IMR-90 (cell line): ENCODE data around the gene MYO9B. TPM values are rescaled to one million over a fixed set of nuclear protein-coding genes. Genes with fewer than 3 reads are reported as not detected.

Experiments used
- ATAC-seq: fragments of 200-7000 bp; cut with Tn5 transposase; 2 replicates; pipeline ENCODE4 v1.9.1; 2020; ENCODE audit warnings: low read depth, mild to moderate bottlenecking, moderate library complexity
- BruUV-seq: library from RNA; stranded (reverse); fragments of 400-500 nt; replicated peaks from 2 replicates; lab custom pipeline; 2021; lab: Mats Ljungman, UMichigan
- CTCF ChIA-PET: fragments of 300-600 bp; formaldehyde crosslinking; extraction: SDS; loops from one replicate; lab custom pipeline; 2021; ENCODE audit warnings: antibody characterized with exemption; lab: Yijun Ruan, JAX
- POLR2A ChIA-PET: fragments of 300-600 bp; sonication (Branson Sonifier 250); formaldehyde crosslinking; loops from one replicate; lab custom pipeline; 2022; ENCODE audit warnings: antibody characterized with exemption; ENCODE audit not compliant: unreplicated experiment; lab: Charles Lee
- DNase-seq: peaks from one replicate; pipeline ENCODE4 v3.0.0; 2013
- H2AFZ ChIP-seq: replicated peaks from 2 replicates; pipeline ENCODE3; 2013; ENCODE audit warnings: low read length, mild to moderate bottlenecking; ENCODE audit not compliant: poor library complexity
- H2AK5ac ChIP-seq: 2 replicates; pipeline ENCODE4 v1.6.1; 2013; ENCODE audit warnings: low read depth, low read length, inconsistent platforms
- H2AK9ac ChIP-seq: replicated peaks from 2 replicates; pipeline ENCODE3; 2013; ENCODE audit warnings: mild to moderate bottlenecking, low read depth, low read length, moderate library complexity; ENCODE audit not compliant: poor library complexity
- H2BK120ac ChIP-seq: 2 replicates; pipeline ENCODE4 v1.6.1; 2013; ENCODE audit warnings: low read depth, low read length, inconsistent platforms
- H2BK15ac ChIP-seq: 3 replicates; pipeline ENCODE4 v1.6.1; 2013; ENCODE audit warnings: low read depth, low read length, inconsistent platforms
- H2BK20ac ChIP-seq: 2 replicates; pipeline ENCODE4 v1.6.1; 2013; ENCODE audit warnings: low read depth, mild to moderate bottlenecking, inconsistent platforms, low read length, moderate library complexity
- H2BK5ac ChIP-seq: 2 replicates; pipeline ENCODE4 v1.6.1; 2013; ENCODE audit warnings: mild to moderate bottlenecking, low read depth, low read length, inconsistent platforms; ENCODE audit not compliant: poor library complexity, severe bottlenecking
- H3K14ac ChIP-seq: replicated peaks from 2 replicates; pipeline ENCODE4 v1.6.1; 2013; ENCODE audit warnings: low read depth, low read length, inconsistent platforms
- H3K18ac ChIP-seq: 2 replicates; pipeline ENCODE4 v1.6.1; 2013; ENCODE audit warnings: low read depth, low read length, control low read depth
- H3K23ac ChIP-seq: 2 replicates; pipeline ENCODE4 v1.6.1; 2013; ENCODE audit warnings: low read depth, low read length, inconsistent platforms
- H3K27ac ChIP-seq: 2 replicates; pipeline ENCODE4 v1.5.1; 2013; ENCODE audit warnings: mild to moderate bottlenecking, control low read depth, low read length; ENCODE audit not compliant: insufficient read depth
- H3K27me3 ChIP-seq: 2 replicates; pipeline ENCODE4 v1.6.1; 2013; ENCODE audit warnings: low read length; ENCODE audit not compliant: control insufficient read depth, insufficient read depth
- H3K36me3 ChIP-seq: 2 replicates; pipeline ENCODE4 v1.6.1; 2013; ENCODE audit warnings: low read length, mixed read lengths; ENCODE audit not compliant: control insufficient read depth, insufficient read depth
- H3K4ac ChIP-seq: 2 replicates; pipeline ENCODE4 v1.6.1; 2013; ENCODE audit warnings: low read depth, low read length, inconsistent platforms
- H3K4me1 ChIP-seq: 2 replicates; pipeline ENCODE4 v1.6.1; 2013; ENCODE audit warnings: low read length, mixed read lengths; ENCODE audit not compliant: control insufficient read depth, insufficient read depth
- H3K4me2 ChIP-seq: 2 replicates; pipeline ENCODE4 v1.6.1; 2013; ENCODE audit warnings: low read depth, mild to moderate bottlenecking, control low read depth, low read length, moderate library complexity
- H3K4me3 ChIP-seq: 2 replicates; pipeline ENCODE4 v1.5.1; 2013; ENCODE audit warnings: low read depth, mild to moderate bottlenecking, control low read depth, low read length, moderate library complexity; ENCODE audit not compliant: insufficient read depth
- H3K56ac ChIP-seq: 2 replicates; pipeline ENCODE4 v1.6.1; 2013; ENCODE audit warnings: low read length, inconsistent platforms; ENCODE audit not compliant: insufficient read depth; ENCODE audit errors: extremely low read depth
- H3K79me1 ChIP-seq, 2 experiments: 2 replicates each; pipeline ENCODE4 v1.6.1; 2013; ENCODE audit warnings: low read length in 2 of 2, inconsistent platforms in 1 of 2, low read depth in 1 of 2
- H3K9ac ChIP-seq: 2 replicates; pipeline ENCODE4 v1.6.1; 2013; ENCODE audit warnings: low read depth, low read length, control low read depth
- H3K9me1 ChIP-seq: 2 replicates; pipeline ENCODE4 v1.6.1; 2013; ENCODE audit warnings: low read length, inconsistent platforms; ENCODE audit not compliant: insufficient read depth
- H3K9me3 ChIP-seq: 2 replicates; pipeline ENCODE4 v1.6.1; 2013; ENCODE audit warnings: low read length; ENCODE audit not compliant: control insufficient read depth, insufficient read depth
- H4K20me1 ChIP-seq: 2 replicates; pipeline ENCODE4 v1.6.1; 2013; ENCODE audit warnings: low read length, inconsistent platforms; ENCODE audit not compliant: insufficient read depth
- H4K5ac ChIP-seq: 2 replicates; pipeline ENCODE4 v1.6.1; 2013; ENCODE audit warnings: mild to moderate bottlenecking, low read depth, low read length, control low read depth
- H4K8ac ChIP-seq, 2 experiments: 2 replicates each; pipeline ENCODE4 v1.6.1; 2013; ENCODE audit warnings: low read depth in 2 of 2, low read length in 2 of 2, control low read depth in 1 of 2, inconsistent platforms in 1 of 2
- H4K91ac ChIP-seq: 2 replicates; pipeline ENCODE4 v1.6.1; 2013; ENCODE audit warnings: low read depth, low read length, inconsistent platforms; ENCODE audit not compliant: insufficient read depth
- BHLHE40 ChIP-seq: fragments of 150-350 bp; IDR thresholded peaks from 2 replicates; pipeline ENCODE4 v1.6.1; 2016; ENCODE audit warnings: mild to moderate bottlenecking, low read depth, low read length
- CEBPB ChIP-seq: IDR thresholded peaks from 2 replicates; pipeline ENCODE4 v1.6.1; 2012; ENCODE audit warnings: low read depth, low read length, improper control_type of control experiment
- FOS ChIP-seq: fragments of 150-350 bp; IDR thresholded peaks from 2 replicates; pipeline ENCODE4 v1.6.1; 2016; ENCODE audit warnings: low read depth, low read length
- MAZ ChIP-seq: IDR thresholded peaks from 2 replicates; pipeline ENCODE4 v1.6.1; 2012; ENCODE audit warnings: low read depth, mild to moderate bottlenecking, low read length, improper control_type of control experiment, moderate library complexity, borderline replicate concordance
- MXI1 ChIP-seq: IDR thresholded peaks from 2 replicates; pipeline ENCODE4 v1.6.1; 2012; ENCODE audit warnings: low read depth, mild to moderate bottlenecking, low read length, moderate library complexity, borderline replicate concordance
- POLR2A ChIP-seq: IDR thresholded peaks from 2 replicates; pipeline ENCODE4 v1.6.1; 2012; ENCODE audit warnings: mild to moderate bottlenecking, low read depth, low read length
- RAD21 ChIP-seq: IDR thresholded peaks from 2 replicates; pipeline ENCODE4 v1.6.1; 2012; ENCODE audit warnings: low read length, improper control_type of control experiment
- SMC3 ChIP-seq: fragments of 150-350 bp; IDR thresholded peaks from 2 replicates; pipeline ENCODE4 v1.6.1; 2016; ENCODE audit warnings: low read depth, mild to moderate bottlenecking, antibody characterized with exemption, low read length, moderate library complexity
- WGBS, 2 experiments: methylation state at CpG; one replicate each; pipeline versions ENCODE4 v1.1.5 to v1.1.7; 2013; ENCODE audit warnings: missing lambda C conversion rate in 2 of 2; ENCODE audit not compliant: insufficient read length in 1 of 2; ENCODE audit errors: extremely low coverage in 2 of 2; 5-methylcytosine and 5-hydroxymethylcytosine counted together
- dilution Hi-C: fragments of 300-500 bp; cut with HindIII; formaldehyde crosslinking; loops from one replicate; pipeline ENCODE4 v1.14.3; 2018; ENCODE audit warnings: low sequenced_read_pairs; ENCODE audit not compliant: unreplicated experiment
- in situ Hi-C: fragments of 300-500 bp; cut with MboI; formaldehyde crosslinking; loops from 3 replicates; pipeline ENCODE4 v1.14.3; 2019; ENCODE audit warnings: low sequenced_read_pairs, inconsistent platforms, mixed read lengths
- intact Hi-C: fragments of 100-400 bp; cut with micrococcal nuclease; formaldehyde crosslinking; loops from 2 replicates; pipeline ENCODE4 v1.10.0; 2022
- polyA plus RNA-seq, 3 experiments: library from polyadenylated mRNA; depleted of rRNA; stranded (reverse); fragments of >200 nt; gene quantifications; 2 replicates each; pipeline ENCODE4 v1.2.3, GENCODE V29; 2012; ENCODE audit warnings: low replicate concordance in 1 of 3
- total RNA-seq: library from RNA; depleted of rRNA; stranded (reverse); fragments of >200 nt; gene quantifications from 2 replicates; pipeline ENCODE4 v1.2.3, GENCODE V29; 2012
- TF ChIP-seq, protein P1 (sequence below): conservative IDR thresholded peaks from 2 replicates; pipeline ENCODE4 v1.5.1; 2012; ENCODE audit warnings: mild to moderate bottlenecking, low read depth, low read length, improper control_type of control experiment
- TF ChIP-seq, protein P2 (sequence below): fragments of 150-350 bp; IDR thresholded peaks from 2 replicates; pipeline ENCODE4 v1.6.1; 2016; ENCODE audit warnings: low read depth, mild to moderate bottlenecking, low read length, moderate library complexity, borderline replicate concordance
- TF ChIP-seq, protein P3 (sequence below): fragments of 150-350 bp; IDR thresholded peaks from 2 replicates; pipeline ENCODE4 v1.6.1; 2017; ENCODE audit warnings: mild to moderate bottlenecking, antibody characterized with exemption, low read length, low read depth

Gene MYO9B
- total and polyA plus RNA-seq, 2 of the 4 experiments (the other 2 are of a cell fraction), result 61.8 to 77.8 TPM

DNA sequence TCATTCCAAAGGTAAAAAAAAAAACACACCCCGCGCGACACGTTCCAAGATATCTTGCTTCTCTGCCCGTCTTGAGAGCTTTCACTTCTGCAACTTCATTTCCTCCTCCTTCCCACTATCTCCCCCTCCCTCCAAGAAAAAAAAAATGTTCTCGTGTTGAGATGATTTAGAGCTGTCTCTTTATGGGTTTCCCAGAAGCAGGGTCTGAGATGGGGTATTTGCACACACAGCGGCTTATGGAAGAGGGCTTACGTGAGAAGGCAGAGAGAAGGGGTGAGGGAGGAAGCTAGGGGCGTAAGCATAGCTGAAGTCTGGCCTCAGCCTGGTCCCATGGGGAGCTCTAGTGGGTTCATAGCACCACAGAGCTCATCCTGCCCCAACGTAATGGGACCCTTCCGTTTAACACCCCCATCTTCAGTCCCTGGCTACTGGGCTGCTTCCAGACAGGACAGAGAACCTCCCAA, 108.3 kb downstream of the MYO9B start:
- intact Hi-C loops, result no loop called here
- H2BK20ac ChIP-seq, result no peak overlapping the region
- no TSS peak for BruUV-seq
- no peak overlapping the region for H4K5ac ChIP-seq
- no peaks in the 10 kb centered on the region; the same call in 1 of the 2 replicates for H3K9me1 ChIP-seq
- H3K79me1 ChIP-seq, result peaks cover 0 to 12% of the 10 kb centered on the region in 2 experiments; a peak in 3 of 4 replicates
- H3K4me1 ChIP-seq, result no peaks in the 10 kb centered on the region
- H3K9ac ChIP-seq, result no peak overlapping the region
- dilution Hi-C loops, result no loop called here
- no peak overlapping the region for H3K23ac ChIP-seq
- H3K18ac ChIP-seq, result no peak overlapping the region
- H2BK15ac ChIP-seq, result no peak overlapping the region
- no peak overlapping the region for H2AK5ac ChIP-seq
- TF ChIP-seq MXI1 (no peak), BHLHE40 (no peak), FOS (no peak), MAZ (no peak), POLR2A (no peak), RAD21 (no peak), SMC3 (no peak), CEBPB (no peak)
- TF ChIP-seq, protein P1, sequence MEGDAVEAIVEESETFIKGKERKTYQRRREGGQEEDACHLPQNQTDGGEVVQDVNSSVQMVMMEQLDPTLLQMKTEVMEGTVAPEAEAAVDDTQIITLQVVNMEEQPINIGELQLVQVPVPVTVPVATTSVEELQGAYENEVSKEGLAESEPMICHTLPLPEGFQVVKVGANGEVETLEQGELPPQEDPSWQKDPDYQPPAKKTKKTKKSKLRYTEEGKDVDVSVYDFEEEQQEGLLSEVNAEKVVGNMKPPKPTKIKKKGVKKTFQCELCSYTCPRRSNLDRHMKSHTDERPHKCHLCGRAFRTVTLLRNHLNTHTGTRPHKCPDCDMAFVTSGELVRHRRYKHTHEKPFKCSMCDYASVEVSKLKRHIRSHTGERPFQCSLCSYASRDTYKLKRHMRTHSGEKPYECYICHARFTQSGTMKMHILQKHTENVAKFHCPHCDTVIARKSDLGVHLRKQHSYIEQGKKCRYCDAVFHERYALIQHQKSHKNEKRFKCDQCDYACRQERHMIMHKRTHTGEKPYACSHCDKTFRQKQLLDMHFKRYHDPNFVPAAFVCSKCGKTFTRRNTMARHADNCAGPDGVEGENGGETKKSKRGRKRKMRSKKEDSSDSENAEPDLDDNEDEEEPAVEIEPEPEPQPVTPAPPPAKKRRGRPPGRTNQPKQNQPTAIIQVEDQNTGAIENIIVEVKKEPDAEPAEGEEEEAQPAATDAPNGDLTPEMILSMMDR, result no peak
- TF ChIP-seq, protein P2, sequence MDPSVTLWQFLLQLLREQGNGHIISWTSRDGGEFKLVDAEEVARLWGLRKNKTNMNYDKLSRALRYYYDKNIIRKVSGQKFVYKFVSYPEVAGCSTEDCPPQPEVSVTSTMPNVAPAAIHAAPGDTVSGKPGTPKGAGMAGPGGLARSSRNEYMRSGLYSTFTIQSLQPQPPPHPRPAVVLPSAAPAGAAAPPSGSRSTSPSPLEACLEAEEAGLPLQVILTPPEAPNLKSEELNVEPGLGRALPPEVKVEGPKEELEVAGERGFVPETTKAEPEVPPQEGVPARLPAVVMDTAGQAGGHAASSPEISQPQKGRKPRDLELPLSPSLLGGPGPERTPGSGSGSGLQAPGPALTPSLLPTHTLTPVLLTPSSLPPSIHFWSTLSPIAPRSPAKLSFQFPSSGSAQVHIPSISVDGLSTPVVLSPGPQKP, result no peak
- TF ChIP-seq, protein P3, sequence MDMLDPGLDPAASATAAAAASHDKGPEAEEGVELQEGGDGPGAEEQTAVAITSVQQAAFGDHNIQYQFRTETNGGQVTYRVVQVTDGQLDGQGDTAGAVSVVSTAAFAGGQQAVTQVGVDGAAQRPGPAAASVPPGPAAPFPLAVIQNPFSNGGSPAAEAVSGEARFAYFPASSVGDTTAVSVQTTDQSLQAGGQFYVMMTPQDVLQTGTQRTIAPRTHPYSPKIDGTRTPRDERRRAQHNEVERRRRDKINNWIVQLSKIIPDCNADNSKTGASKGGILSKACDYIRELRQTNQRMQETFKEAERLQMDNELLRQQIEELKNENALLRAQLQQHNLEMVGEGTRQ, result no peak
- no peak overlapping the region for H3K14ac ChIP-seq
- ATAC-seq (no peak), DNase-seq (no peak)
- WGBS, 2 experiments, result 93% methylated on average over 3 of the region's 11 CpGs; no CpG with 5 or more reads in 1 of the 2 experiments
- H4K91ac ChIP-seq, result no peak overlapping the region
- no peak overlapping the region for H3K4me3 ChIP-seq
- no peak overlapping the region for H3K4ac ChIP-seq
- H4K20me1 ChIP-seq, result peaks cover 4% of the 10 kb centered on the region; the same call in 1 of the 2 replicates
- no peak overlapping the region for H3K56ac ChIP-seq
- H4K8ac ChIP-seq, result no peak overlapping the region
- H3K36me3 ChIP-seq, result peaks cover 64% of the 10 kb centered on the region
- H3K27ac ChIP-seq, result no peak overlapping the region
- no peaks in the 10 kb centered on the region for H3K27me3 ChIP-seq
- ChIA-PET POLR2A (no interaction called here), CTCF (no interaction called here)
- no peak overlapping the region for H2AK9ac ChIP-seq
- no peak overlapping the region for H2BK5ac ChIP-seq
- in situ Hi-C loops, result no loop called here
- no peak overlapping the region for H2BK120ac ChIP-seq
- H3K9me3 ChIP-seq, result no peaks in the 10 kb centered on the region
- no peak overlapping the region for H3K4me2 ChIP-seq
- no peak overlapping the region for H2AFZ ChIP-seq
